ENCODE measurements around the gene HGD.

HGD gene

DNA sequence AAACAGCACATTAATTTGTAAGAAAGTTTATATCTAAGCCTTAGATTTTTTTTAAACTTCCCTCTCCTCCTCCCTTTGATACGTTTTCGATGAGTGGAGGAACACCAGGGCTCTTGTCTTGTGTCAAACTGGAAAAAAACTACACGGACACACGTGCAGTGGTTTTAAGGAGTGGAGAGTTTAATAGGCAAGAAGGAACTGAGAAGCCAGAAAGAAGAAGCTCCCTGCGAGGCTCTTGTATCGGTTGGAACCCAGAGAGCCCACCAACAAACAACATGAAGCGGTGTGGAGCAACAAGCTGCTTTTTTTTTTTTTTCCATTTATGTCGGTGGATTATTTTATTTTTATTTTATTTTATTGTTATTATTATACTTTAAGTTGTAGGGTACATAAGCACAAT is 67.3 kb downstream of the HGD start:
- H3K4me3 ChIP-seq (IDR thresholded peaks at IDR 0.05; ENCODE audit: insufficient read depth, low read depth, low read length) = no peak overlapping the region
- no peaks in the 10 kb centered on the region for H3K4me1 ChIP-seq (ENCODE audit: low read depth, poor library complexity, severe bottlenecking)
- no peak overlapping the region for H2AFZ ChIP-seq (ENCODE audit: low read depth)
- no peaks in the 10 kb centered on the region for H3K27me3 ChIP-seq (ENCODE audit: insufficient read depth, low read depth)
- H3K27ac ChIP-seq = no peak overlapping the region
- no peak overlapping the region for H3K4me2 ChIP-seq
- no peaks in the 10 kb centered on the region for H3K79me2 ChIP-seq (ENCODE audit: insufficient read depth, low read depth)
- H3K36me3 ChIP-seq (ENCODE audit: insufficient read depth) = no peaks in the 10 kb centered on the region
- no peaks in the 10 kb centered on the region for H4K20me1 ChIP-seq (ENCODE audit: insufficient read depth)
- TF ChIP-seq, protein P1, sequence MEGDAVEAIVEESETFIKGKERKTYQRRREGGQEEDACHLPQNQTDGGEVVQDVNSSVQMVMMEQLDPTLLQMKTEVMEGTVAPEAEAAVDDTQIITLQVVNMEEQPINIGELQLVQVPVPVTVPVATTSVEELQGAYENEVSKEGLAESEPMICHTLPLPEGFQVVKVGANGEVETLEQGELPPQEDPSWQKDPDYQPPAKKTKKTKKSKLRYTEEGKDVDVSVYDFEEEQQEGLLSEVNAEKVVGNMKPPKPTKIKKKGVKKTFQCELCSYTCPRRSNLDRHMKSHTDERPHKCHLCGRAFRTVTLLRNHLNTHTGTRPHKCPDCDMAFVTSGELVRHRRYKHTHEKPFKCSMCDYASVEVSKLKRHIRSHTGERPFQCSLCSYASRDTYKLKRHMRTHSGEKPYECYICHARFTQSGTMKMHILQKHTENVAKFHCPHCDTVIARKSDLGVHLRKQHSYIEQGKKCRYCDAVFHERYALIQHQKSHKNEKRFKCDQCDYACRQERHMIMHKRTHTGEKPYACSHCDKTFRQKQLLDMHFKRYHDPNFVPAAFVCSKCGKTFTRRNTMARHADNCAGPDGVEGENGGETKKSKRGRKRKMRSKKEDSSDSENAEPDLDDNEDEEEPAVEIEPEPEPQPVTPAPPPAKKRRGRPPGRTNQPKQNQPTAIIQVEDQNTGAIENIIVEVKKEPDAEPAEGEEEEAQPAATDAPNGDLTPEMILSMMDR (conservative IDR thresholded peaks at IDR 0.05; ENCODE audit: low read depth, low read length) = no peak
- no peak overlapping the region for H3K9ac ChIP-seq

DNA sequence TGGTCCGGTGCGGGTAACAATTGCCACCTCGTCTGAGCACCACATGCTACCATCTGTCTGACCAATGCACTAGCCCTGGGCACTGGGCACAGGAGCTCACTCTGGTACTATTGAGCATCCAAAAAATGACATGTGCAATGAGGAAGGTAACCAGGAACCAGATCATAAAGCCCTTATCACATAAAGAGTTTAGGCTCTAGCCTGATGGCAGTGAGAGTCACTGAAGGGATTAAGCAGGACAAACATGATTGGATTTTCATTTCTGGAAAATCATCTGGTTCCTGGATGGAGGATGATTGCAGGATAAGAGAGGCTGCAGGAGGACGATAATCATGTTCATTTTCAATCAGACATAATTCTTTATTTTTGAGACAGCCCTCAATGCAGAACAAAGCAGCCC is 73.5 kb downstream of the HGD start:
- H3K36me3 ChIP-seq (ENCODE audit: insufficient read depth) = no peaks in the 10 kb centered on the region
- no peak overlapping the region for H3K4me3 ChIP-seq (IDR thresholded peaks at IDR 0.05; ENCODE audit: insufficient read depth, low read depth, low read length)
- no peak overlapping the region for H3K9ac ChIP-seq
- no peak overlapping the region for H3K4me2 ChIP-seq
- no peaks in the 10 kb centered on the region for H4K20me1 ChIP-seq (ENCODE audit: insufficient read depth)
- H2AFZ ChIP-seq (ENCODE audit: low read depth) = no peak overlapping the region
- H3K79me2 ChIP-seq (ENCODE audit: insufficient read depth, low read depth) = no peaks in the 10 kb centered on the region
- TF ChIP-seq, protein P1 (conservative IDR thresholded peaks at IDR 0.05; ENCODE audit: low read depth, low read length) = no peak
- no peaks in the 10 kb centered on the region for H3K4me1 ChIP-seq (ENCODE audit: low read depth, poor library complexity, severe bottlenecking)
- H3K27ac ChIP-seq = no peak overlapping the region
- no peaks in the 10 kb centered on the region for H3K27me3 ChIP-seq (ENCODE audit: insufficient read depth, low read depth)

DNA sequence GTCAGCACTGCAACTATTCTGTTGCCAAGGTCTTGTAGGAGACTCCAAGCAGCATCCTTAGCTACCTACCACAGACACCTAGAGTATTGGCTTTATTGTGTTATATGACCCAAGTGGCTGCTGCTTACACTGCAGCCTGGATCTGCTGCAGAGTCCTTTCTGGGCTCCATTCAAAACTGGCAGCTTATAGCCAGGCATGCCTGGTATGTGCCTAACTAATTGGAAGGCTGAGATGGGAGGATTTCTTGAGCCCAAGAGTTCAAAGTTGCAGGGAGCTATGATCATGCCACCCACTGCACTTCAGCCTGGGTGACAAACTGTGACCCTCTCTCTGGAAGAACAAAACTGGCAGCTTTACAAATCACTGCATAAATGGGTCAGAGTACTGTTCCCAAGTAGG is 77.3 kb downstream of the HGD start:
- H3K79me2 ChIP-seq (ENCODE audit: insufficient read depth, low read depth) = peaks cover 5% of the 10 kb centered on the region; the same call in 1 of the 2 replicates

DNA sequence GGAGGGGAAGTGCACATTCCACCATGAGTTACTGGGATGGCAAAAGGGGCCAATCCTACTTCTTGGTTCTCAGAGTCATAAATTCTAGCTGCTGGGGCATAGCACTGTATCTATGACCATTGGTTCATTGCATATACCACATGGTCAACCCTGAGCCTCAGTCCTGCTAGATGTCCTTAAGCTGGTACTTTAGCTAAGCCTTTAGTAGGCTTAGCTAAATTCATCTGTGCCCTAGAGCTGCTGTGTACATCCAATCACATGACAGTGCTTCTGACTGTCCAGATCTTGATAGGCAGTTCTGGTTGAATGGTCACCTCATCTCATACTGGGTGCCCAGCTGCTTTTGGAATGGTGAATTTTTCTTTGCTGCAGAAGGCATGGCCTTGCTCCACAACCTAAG is 77.7 kb downstream of the HGD start:
- no peak overlapping the region for H3K9ac ChIP-seq
- H4K20me1 ChIP-seq (ENCODE audit: insufficient read depth) = no peaks in the 10 kb centered on the region
- no peaks in the 10 kb centered on the region for H3K36me3 ChIP-seq (ENCODE audit: insufficient read depth)
- no peaks in the 10 kb centered on the region for H3K27me3 ChIP-seq (ENCODE audit: insufficient read depth, low read depth)
- no peaks in the 10 kb centered on the region for H3K4me1 ChIP-seq (ENCODE audit: low read depth, poor library complexity, severe bottlenecking)
- H3K4me2 ChIP-seq = no peak overlapping the region
- no peak overlapping the region for H3K4me3 ChIP-seq (IDR thresholded peaks at IDR 0.05; ENCODE audit: insufficient read depth, low read depth, low read length)
- TF ChIP-seq, protein P1 (conservative IDR thresholded peaks at IDR 0.05; ENCODE audit: low read depth, low read length) = no peak
- H3K79me2 ChIP-seq (ENCODE audit: insufficient read depth, low read depth) = peaks cover 9% of the 10 kb centered on the region; the same call in 1 of the 2 replicates
- no peak overlapping the region for H3K27ac ChIP-seq
- H2AFZ ChIP-seq (ENCODE audit: low read depth) = no peak overlapping the region

More for the DNA sequence above, 77.3 kb downstream of the HGD start:
- TF ChIP-seq, protein P1 (conservative IDR thresholded peaks at IDR 0.05; ENCODE audit: low read depth, low read length) = no peak
- no peaks in the 10 kb centered on the region for H3K4me1 ChIP-seq (ENCODE audit: low read depth, poor library complexity, severe bottlenecking)
- no peaks in the 10 kb centered on the region for H4K20me1 ChIP-seq (ENCODE audit: insufficient read depth)
- H3K27me3 ChIP-seq (ENCODE audit: insufficient read depth, low read depth) = no peaks in the 10 kb centered on the region
- H3K36me3 ChIP-seq (ENCODE audit: insufficient read depth) = no peaks in the 10 kb centered on the region
- no peak overlapping the region for H3K9ac ChIP-seq
- no peak overlapping the region for H2AFZ ChIP-seq (ENCODE audit: low read depth)
- no peak overlapping the region for H3K4me2 ChIP-seq
- H3K27ac ChIP-seq = no peak overlapping the region
- H3K4me3 ChIP-seq (IDR thresholded peaks at IDR 0.05; ENCODE audit: insufficient read depth, low read depth, low read length) = no peak overlapping the region
